Adrenal gland (tissue), 12 donors: ENCODE measurements around the gene MCF2L. TPM values are rescaled to one million over a fixed set of nuclear protein-coding genes. Genes with fewer than 3 reads are reported as not detected.

Experiments
- DNase-seq, 7 donors: peaks; one replicate each; pipeline ENCODE4 v3.0.0-alpha.2; 2019 to 2020
- H3K27ac ChIP-seq, 5 donors: fragments of 200-600 bp; sonication (generic) in 4 of 5; 1 replicate in 3 of 5; 2 replicates in 2 of 5; pipeline versions ENCODE4 v1.5.1 to v1.8.0; 2016 to 2020; ENCODE audit warnings: mild to moderate bottlenecking in 1 of 5
- H3K27me3 ChIP-seq: fragments of 200-600 bp; 2 replicates; pipeline ENCODE4 v1.8.0; 2021
- H3K36me3 ChIP-seq, 2 donors: fragments of 200-600 bp; replicated peaks in 1 of 2; 1 replicate in 1 of 2; 2 replicates in 1 of 2; pipeline versions ENCODE4 v1.5.1 to v1.8.0; 2018 to 2022
- H3K4me1 ChIP-seq, 2 donors: fragments of 200-600 bp; replicated peaks in 1 of 2; 1 replicate in 1 of 2; 2 replicates in 1 of 2; pipeline versions ENCODE4 v1.5.1 to v1.8.0; 2018 to 2021
- H3K4me3 ChIP-seq, 4 donors: fragments of 200-600 bp; sonication (generic) in 3 of 4; one replicate each; pipeline ENCODE4 v1.5.1; 2016 to 2018
- H3K9me3 ChIP-seq, 3 donors: fragments of 200-600 bp; sonication (generic) in 1 of 3; replicated peaks in 1 of 3; 1 replicate in 2 of 3; 2 replicates in 1 of 3; pipeline versions ENCODE4 v1.5.1 to v1.8.0; 2016 to 2021
- CTCF ChIP-seq, 6 experiments: fragments of 450-650 bp in 4 of 6; fragments of 200-600 bp in 2 of 6; sonication (generic) in 1 of 6; IDR thresholded peaks; 1 replicate in 5 of 6; 2 replicates in 1 of 6; pipeline versions ENCODE4 v1.5.1 to v1.8.0; 2016 to 2021; ENCODE audit warnings: antibody characterized with exemption in 6 of 6, mild to moderate bottlenecking in 2 of 6, moderate library complexity in 1 of 6
- POLR2A ChIP-seq, 2 donors: fragments of 450-650 bp; IDR thresholded peaks; one replicate each; pipeline ENCODE4 v1.6.1; 2017; ENCODE audit warnings: antibody characterized with exemption in 2 of 2, mild to moderate bottlenecking in 2 of 2, moderate library complexity in 1 of 2
- WGBS, 4 donors: extraction: QIAGEN DNeasy Blood & Tissue Kit in 2 of 4; methylation state at CpG; one replicate each; pipeline versions ENCODE4 v1.1.5 to v1.1.7; 2013 to 2017; 5-methylcytosine and 5-hydroxymethylcytosine counted together
- intact Hi-C, 2 donors: fragments of 100-400 bp; cut with DNase I; formaldehyde crosslinking; loops; one replicate each; pipeline versions ENCODE4 v1.14.1 to v1.15.0; 2022 to 2023
- polyA plus RNA-seq, 3 donors: library from polyadenylated mRNA; stranded (reverse); fragments of 200-250 nt in 2 of 3; fragments of 350-450 nt in 1 of 3; fragmentation: Illumina TruSeq in 1 of 3; extraction: RNeasy Lipid Tissue Mini Kit (QIAGEN cat#74804) in 1 of 3; gene quantifications; one replicate each; pipeline ENCODE4 v1.2.3, GENCODE V29; 2013 to 2014
- total RNA-seq, 9 donors: library from RNA; depleted of rRNA in 4 of 9; stranded (reverse); fragments of >200 nt in 4 of 9; fragments of 120-200 nt in 1 of 9; fragmentation: NEBNext Ultra II Directional in 1 of 9; extraction: Animal tissue kit (Norgen Biotek cat#: 25700) in 1 of 9; gene quantifications; one replicate each; pipeline versions ENCODE4 v1.1.0 to v1.2.4, GENCODE V29; 2013 to 2023
- donor health status: healthy with polysubstance abuse.
- donor health status: Bipolar disorder and iron deficiency.
- donor health status: DM: yes; HTN: yes; CAD: no.
- donor health status: DM: no; HTN: no; CAD: no.
- donor health status: DM: no; HTN: no; CAD: no.
- donor health status: DM: yes; HTN: yes; CAD: no.

MCF2L gene
- total and polyA plus RNA-seq, 12 donors = 7.6 to 49.0 (median 15.3) TPM

GRCh38 chr13:112926993-112927392 is 42.0 kb upstream of the MCF2L start:
- intact Hi-C loops = no loop called here
- no peaks in the 10 kb centered on the region for H3K36me3 ChIP-seq
- peaks cover 0 to 9% of the 10 kb centered on the region in 2 donors for H3K4me1 ChIP-seq
- no peak for TF ChIP-seq POLR2A (IDR thresholded peaks at IDR 0.05)
- no peak for TF ChIP-seq CTCF (IDR thresholded peaks at IDR 0.05)
- H3K9me3 ChIP-seq = no peaks in the 10 kb centered on the region
- no peak overlapping the region for H3K4me3 ChIP-seq
- peak in 1 of 7 donors; percentile 30 for DNase-seq
- no peaks in the 10 kb centered on the region for H3K27me3 ChIP-seq
- 72 to 77% (median 72%) methylated on average over 5 of the region's 5 CpGs for WGBS, 4 donors
- no peak overlapping the region for H3K27ac ChIP-seq

GRCh38 chr13:112928020-112928971 is 40.7 kb upstream of the MCF2L start:
- 61 to 74% (median 69%) methylated on average over 17 to 21 of the region's 21 CpGs for WGBS, 4 donors
- Histone ChIP-seq H3K4me3 (no peak overlapping the region), H3K36me3 (no peaks in the 10 kb centered on the region), H3K27ac (peak overlapping the region in 1 of 5 donors; percentile 51), H3K9me3 (no peaks in the 10 kb centered on the region), H3K4me1 (peaks cover 0 to 9% of the 10 kb centered on the region in 2 donors), H3K27me3 (no peaks in the 10 kb centered on the region)
- TF ChIP-seq CTCF (IDR thresholded peaks at IDR 0.05) = no peak
- TF ChIP-seq POLR2A (IDR thresholded peaks at IDR 0.05) = no peak
- intact Hi-C loops = no loop called here
- DNase-seq = peak in 1 of 7 donors; percentile 10

GRCh38 chr13:112928972-112929782 is 39.8 kb upstream of the MCF2L start:
- TF ChIP-seq CTCF (IDR thresholded peaks at IDR 0.05) (peak in 1 of 6 experiments; percentile 3), POLR2A (IDR thresholded peaks at IDR 0.05) (no peak)
- intact Hi-C loops = no loop called here
- Histone ChIP-seq H3K27ac (peak overlapping the region in 1 of 5 donors; percentile 51), H3K4me1 (peaks cover 0 to 9% of the 10 kb centered on the region in 2 donors), H3K27me3 (no peaks in the 10 kb centered on the region), H3K36me3 (no peaks in the 10 kb centered on the region), H3K9me3 (no peaks in the 10 kb centered on the region), H3K4me3 (no peak overlapping the region)
- WGBS, 4 donors = 18 to 25% (median 23%) methylated on average over 18 to 21 of the region's 21 CpGs
- DNase-seq = peak; percentile 35 to 75 (median 56)

GRCh38 chr13:112929783-112930055 is 39.3 kb upstream of the MCF2L start:
- H3K4me3 ChIP-seq = no peak overlapping the region
- DNase-seq = peak in 1 of 7 donors; percentile 45
- peak overlapping the region in 1 of 5 donors; percentile 51 for H3K27ac ChIP-seq
- H3K27me3 ChIP-seq = no peaks in the 10 kb centered on the region
- intact Hi-C loops = loop anchor here in 1 of 2 donors (10.0 kb wide), 1 partner anchor 475 kb away; no protein-coding TSS in a partner anchor
- no peaks in the 10 kb centered on the region for H3K36me3 ChIP-seq
- H3K9me3 ChIP-seq = no peaks in the 10 kb centered on the region
- 34 to 44% (median 38%) methylated on average over 7 to 8 of the region's 8 CpGs for WGBS, 4 donors
- no peak for TF ChIP-seq CTCF (IDR thresholded peaks at IDR 0.05)
- no peak for TF ChIP-seq POLR2A (IDR thresholded peaks at IDR 0.05)
- peaks cover 0 to 9% of the 10 kb centered on the region in 2 donors for H3K4me1 ChIP-seq
